HG03175 (cell line): ENCODE measurements around the gene MAGEH1.
"Not testable (repeated sequence)": the region's sequence is repeated elsewhere in the genome, so short reads cannot be mapped to it uniquely, and the experiment has no call there.

Experiments
- ATAC-seq: cut with Tn5 transposase; IDR thresholded peaks from one replicate; pipeline ENCODE4 v1.9.1; 2021; ENCODE audit warnings: mild to moderate bottlenecking, moderate library complexity; ENCODE audit not compliant: unreplicated experiment

MAGEH1 gene

GRCh38 chrX:55451990-55452832 is at the start of gene MAGEH1:
TSS of gene MAGEH1 (plus strand) at chrX:55452127. CDS start at chrX:55452375, 248 bp downstream.
- peak; percentile 94 for ATAC-seq

GRCh38 chrX:55427079-55427478 is 24.8 kb upstream of the MAGEH1 start:
- not testable (repeated sequence) for ATAC-seq

GRCh38 chrX:55443468-55443867 is 8.5 kb upstream of the MAGEH1 start:
- not testable (repeated sequence) for ATAC-seq

GRCh38 chrX:55450259-55450658 is 1.7 kb upstream of the MAGEH1 start:
- ATAC-seq: no peak

GRCh38 chrX:55451141-55451540 is 786 bp upstream of the MAGEH1 start:
- ATAC-seq: no peak

GRCh38 chrX:55451626-55451989 is 319 bp upstream of the MAGEH1 start:
- peak; percentile 8 for ATAC-seq

GRCh38 chrX:55452833-55453124 is 852 bp downstream of the MAGEH1 start:
- ATAC-seq: peak; percentile 18

GRCh38 chrX:55455708-55456107 is 3.8 kb downstream of the MAGEH1 start:
- not testable (repeated sequence) for ATAC-seq

- not testable (repeated sequence) for ATAC-seq
These were observed 7.5 kb downstream of the MAGEH1 start for GRCh38 chrX:55459426-55459825.

GRCh38 chrX:55459926-55460325 is 8.0 kb downstream of the MAGEH1 start:
- not testable (repeated sequence) for ATAC-seq

GRCh38 chrX:55464050-55464449 is 12.1 kb downstream of the MAGEH1 start:
- not testable (repeated sequence) for ATAC-seq

GRCh38 chrX:55465108-55465507 is 13.2 kb downstream of the MAGEH1 start:
- not testable (repeated sequence) for ATAC-seq

- ATAC-seq: not testable (repeated sequence)
These were observed 13.9 kb downstream of the MAGEH1 start for GRCh38 chrX:55465791-55466190.

GRCh38 chrX:55479956-55480355 is 28.0 kb downstream of the MAGEH1 start:
- ATAC-seq: not testable (repeated sequence)

- no peak for ATAC-seq
These were observed 28.6 kb downstream of the MAGEH1 start for GRCh38 chrX:55480390-55481062.

GRCh38 chrX:55484948-55485347 is 33.0 kb downstream of the MAGEH1 start:
- ATAC-seq: no peak

- no peak for ATAC-seq
These were observed 34.8 kb downstream of the MAGEH1 start for GRCh38 chrX:55486736-55487135.

- no peak for ATAC-seq
These were observed 35.2 kb downstream of the MAGEH1 start for GRCh38 chrX:55487143-55487542.

- no peak for ATAC-seq
These were observed 36.2 kb downstream of the MAGEH1 start for GRCh38 chrX:55488006-55488592.

GRCh38 chrX:55488593-55489313 is 36.8 kb downstream of the MAGEH1 start:
- peak; percentile 57 for ATAC-seq

GRCh38 chrX:55489314-55490009 is 37.5 kb downstream of the MAGEH1 start, which contains the start of gene USP51:
TSS of gene USP51 (minus strand) at chrX:55489848. CDS start at chrX:55488939, 909 bp downstream.
- ATAC-seq: peak; percentile 70
